Kidney epithelial cell (primary cell): ENCODE data around the gene PSORS1C2. TPM values are rescaled to one million over a fixed set of nuclear protein-coding genes. Genes with fewer than 3 reads are reported as not detected.

Experiments used
- DNase-seq: peaks from one replicate; pipeline ENCODE4 v3.0.0-alpha.2; 2010; ENCODE audit warnings: low read depth
- H3K27me3 ChIP-seq: 2 replicates; pipeline ENCODE4 v1.6.0; 2011; ENCODE audit warnings: low read length; ENCODE audit not compliant: control insufficient read depth, insufficient read depth
- H3K36me3 ChIP-seq: 2 replicates; pipeline ENCODE4 v1.5.1; 2011; ENCODE audit warnings: low read length; ENCODE audit not compliant: control insufficient read depth, insufficient read depth
- H3K4me3 ChIP-seq: 2 replicates; pipeline ENCODE4 v1.5.1; 2011; ENCODE audit warnings: low read depth, mild to moderate bottlenecking, control low read depth, low read length
- total RNA-seq: library from RNA; depleted of rRNA; stranded (reverse); fragments of >200 nt; gene quantifications from 2 replicates; pipeline ENCODE4 v1.2.3, GENCODE V29; 2015
- TF ChIP-seq, protein P1 (sequence below): IDR thresholded peaks from 2 replicates; pipeline ENCODE4 v1.5.1; 2011; ENCODE audit warnings: mild to moderate bottlenecking, moderate library complexity, low read length, control low read depth, inconsistent platforms; ENCODE audit not compliant: insufficient read depth, poor library complexity, severe bottlenecking

The PSORS1C2 gene
- total RNA-seq, 1 donor from 2014 or later: not detected

DNA sequence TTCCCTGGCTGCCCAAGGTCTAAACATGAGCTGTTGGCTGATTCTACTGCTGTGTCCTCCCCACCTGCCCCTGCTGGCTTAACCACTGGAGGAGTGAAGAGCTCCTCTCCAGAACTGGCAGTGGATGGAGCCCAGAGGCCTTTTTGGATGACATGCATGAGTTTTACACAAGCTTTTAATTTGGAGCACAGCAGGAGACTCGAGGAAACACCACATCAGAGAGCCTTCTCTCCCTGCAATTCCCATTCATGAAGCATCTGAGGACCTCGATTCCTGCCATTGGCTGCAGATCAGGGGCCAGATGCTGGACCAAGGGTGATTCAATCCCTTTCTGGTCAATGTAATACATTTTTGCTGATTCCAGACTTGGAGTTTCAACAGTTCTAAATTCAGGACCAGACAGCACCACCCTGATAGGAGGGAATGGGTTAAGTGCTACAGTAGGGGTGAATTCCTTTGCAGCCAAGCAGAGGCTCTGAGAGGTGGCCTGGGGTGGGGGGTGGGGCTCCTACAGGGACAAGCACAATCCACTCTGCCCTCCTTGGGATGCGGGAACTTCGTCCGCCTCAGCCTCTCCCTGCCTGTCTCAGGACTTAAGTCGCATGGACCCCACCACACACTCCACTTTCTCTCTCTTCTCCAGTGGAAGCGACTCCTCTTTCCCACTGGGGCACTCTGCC, 24.9 kb downstream of the PSORS1C2 start:
- Histone ChIP-seq H3K36me3 (no peaks in the 10 kb centered on the region), H3K27me3 (no peaks in the 10 kb centered on the region), H3K4me3 (no peak overlapping the region)
- DNase-seq: no peak
- TF ChIP-seq, protein P1, sequence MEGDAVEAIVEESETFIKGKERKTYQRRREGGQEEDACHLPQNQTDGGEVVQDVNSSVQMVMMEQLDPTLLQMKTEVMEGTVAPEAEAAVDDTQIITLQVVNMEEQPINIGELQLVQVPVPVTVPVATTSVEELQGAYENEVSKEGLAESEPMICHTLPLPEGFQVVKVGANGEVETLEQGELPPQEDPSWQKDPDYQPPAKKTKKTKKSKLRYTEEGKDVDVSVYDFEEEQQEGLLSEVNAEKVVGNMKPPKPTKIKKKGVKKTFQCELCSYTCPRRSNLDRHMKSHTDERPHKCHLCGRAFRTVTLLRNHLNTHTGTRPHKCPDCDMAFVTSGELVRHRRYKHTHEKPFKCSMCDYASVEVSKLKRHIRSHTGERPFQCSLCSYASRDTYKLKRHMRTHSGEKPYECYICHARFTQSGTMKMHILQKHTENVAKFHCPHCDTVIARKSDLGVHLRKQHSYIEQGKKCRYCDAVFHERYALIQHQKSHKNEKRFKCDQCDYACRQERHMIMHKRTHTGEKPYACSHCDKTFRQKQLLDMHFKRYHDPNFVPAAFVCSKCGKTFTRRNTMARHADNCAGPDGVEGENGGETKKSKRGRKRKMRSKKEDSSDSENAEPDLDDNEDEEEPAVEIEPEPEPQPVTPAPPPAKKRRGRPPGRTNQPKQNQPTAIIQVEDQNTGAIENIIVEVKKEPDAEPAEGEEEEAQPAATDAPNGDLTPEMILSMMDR: no peak

DNA sequence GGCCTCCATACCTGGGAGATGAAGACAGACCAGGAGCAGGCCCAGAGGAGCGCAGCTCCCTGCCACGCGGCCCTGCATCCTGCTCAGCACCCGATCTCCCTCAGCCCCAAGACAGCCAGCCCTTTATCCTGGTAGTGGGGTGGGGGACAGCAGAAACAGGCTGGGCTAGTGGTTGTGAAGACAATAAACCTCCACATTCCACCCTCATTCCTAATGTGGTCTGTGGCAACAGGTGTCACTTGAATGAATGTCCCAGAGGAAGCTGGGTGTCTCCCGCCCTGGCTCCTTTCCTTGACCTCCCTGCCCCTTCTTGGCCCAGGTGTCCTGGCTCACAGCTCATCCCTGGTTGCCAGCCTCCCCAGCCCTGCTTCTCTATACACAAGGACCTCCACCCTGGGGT, 26.4 kb downstream of the PSORS1C2 start, which contains the start of gene C6orf15:
Gene C6orf15 (minus strand): TSS at position 98 of the 400 bp plus-strand sequence. CDS start 20 bp downstream, at position 78.
- Histone ChIP-seq H3K27me3 (no peaks in the 10 kb centered on the region), H3K36me3 (no peaks in the 10 kb centered on the region), H3K4me3 (no peak within 1 kb of the TSS)
- TF ChIP-seq, protein P1: no peak
- no peak for DNase-seq

DNA sequence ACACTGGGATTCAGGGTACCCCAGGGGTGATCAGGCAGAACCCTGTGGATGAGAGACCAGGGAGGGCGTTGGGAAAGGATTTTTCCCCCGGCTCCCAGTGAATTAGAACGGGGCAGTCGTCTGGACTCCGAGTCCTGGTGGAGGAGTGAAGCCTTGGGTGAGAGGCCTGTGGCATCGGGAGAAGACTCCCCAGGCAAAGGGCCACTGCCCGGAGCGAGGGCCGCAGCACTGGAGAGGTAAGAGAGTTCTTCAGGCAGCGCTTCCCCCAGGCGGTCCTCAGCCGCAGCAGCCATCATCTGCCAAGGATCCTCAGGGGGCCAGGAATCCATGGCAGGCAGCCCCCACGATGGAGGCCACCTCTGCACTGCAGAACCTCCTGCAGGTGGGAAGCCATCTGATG, 27.2 kb downstream of the PSORS1C2 start:
- no peak overlapping the region for H3K4me3 ChIP-seq
- no peaks in the 10 kb centered on the region for H3K36me3 ChIP-seq
- DNase-seq: no peak
- H3K27me3 ChIP-seq: no peaks in the 10 kb centered on the region
- TF ChIP-seq, protein P1: no peak

DNA sequence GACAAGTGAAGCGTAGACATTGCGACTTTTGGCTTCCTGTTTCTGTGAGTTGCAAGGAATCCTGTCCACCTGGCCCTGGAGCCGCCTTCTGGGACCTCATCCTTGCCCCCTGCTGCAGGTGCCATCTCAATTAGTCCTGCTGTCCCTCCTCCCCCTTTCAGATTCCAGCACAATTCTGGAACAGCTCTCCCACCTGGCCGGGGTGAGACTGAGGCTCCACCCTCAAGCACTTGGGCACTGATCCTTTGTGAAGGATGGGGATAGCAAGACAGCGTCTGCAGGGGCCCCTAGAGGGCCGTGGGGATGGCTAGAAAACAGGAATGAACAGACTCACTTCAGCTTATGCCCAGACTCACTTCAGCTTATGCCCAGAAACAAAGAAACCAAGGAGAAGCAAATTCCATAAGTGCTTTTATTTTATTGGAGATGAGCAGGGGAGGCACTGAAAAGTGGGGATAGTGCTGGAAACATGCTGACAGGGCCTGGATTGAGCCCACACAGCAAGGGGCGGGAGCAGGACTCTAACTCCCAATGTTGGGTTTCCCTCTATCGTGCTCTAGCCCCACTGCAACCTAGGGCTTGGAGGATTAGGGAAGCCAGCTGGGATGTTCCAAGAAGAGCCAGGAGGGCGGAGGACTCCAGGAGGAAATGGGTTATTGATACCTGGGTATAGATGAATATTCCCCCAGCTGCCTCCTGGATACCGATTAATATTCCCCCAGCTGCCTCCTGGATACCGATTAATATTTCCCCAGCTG, 27.9 kb downstream of the PSORS1C2 start:
- Histone ChIP-seq H3K36me3 (no peaks in the 10 kb centered on the region), H3K27me3 (no peaks in the 10 kb centered on the region), H3K4me3 (no peak overlapping the region)
- DNase-seq: no peak
- TF ChIP-seq, protein P1: no peak

DNA sequence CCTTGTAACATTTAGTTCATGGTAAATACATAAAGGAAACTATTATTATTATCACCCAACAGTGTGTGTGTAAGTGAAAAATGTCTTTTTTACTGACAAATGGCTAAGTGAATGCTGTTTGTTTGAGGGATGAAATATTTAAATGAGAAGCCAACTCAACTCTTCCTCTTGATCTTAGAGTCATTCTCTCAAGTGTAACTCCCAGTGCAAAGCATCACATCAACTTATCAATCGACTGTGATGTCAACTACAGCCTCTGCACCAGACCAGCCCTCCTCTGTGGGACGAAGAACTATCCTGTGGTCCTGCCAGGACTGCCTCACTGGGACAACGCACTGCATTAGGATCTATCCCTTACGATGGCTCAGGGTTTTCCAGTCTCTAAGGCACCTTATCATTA, 31.8 kb downstream of the PSORS1C2 start:
- H3K4me3 ChIP-seq: no peak overlapping the region
- H3K27me3 ChIP-seq: no peaks in the 10 kb centered on the region
- DNase-seq: no peak
- TF ChIP-seq, protein P1: no peak
- H3K36me3 ChIP-seq: no peaks in the 10 kb centered on the region
